HCT116 (cell line): ENCODE data around the gene MRGPRX2. TPM values are rescaled to one million over a fixed set of nuclear protein-coding genes. Genes with fewer than 3 reads are reported as not detected.

ENCODE experiments used
- ATAC-seq: fragments of 200-7000 bp; cut with Tn5 transposase; 2 replicates; pipeline ENCODE4 v1.9.1; 2020; ENCODE audit warnings: mild to moderate bottlenecking, moderate library complexity
- BruUV-seq: library from RNA; stranded (reverse); fragments of 400-500 nt; replicated peaks from 2 replicates; lab custom pipeline; 2021; lab: Mats Ljungman, UMichigan
- CTCF ChIA-PET: fragments of 300-600 bp; sonication (Branson Sonifier 250); formaldehyde crosslinking; loops from one replicate; lab custom pipeline; 2021; ENCODE audit warnings: antibody characterized with exemption; lab: Charles Lee
- POLR2A ChIA-PET: fragments of 300-600, 350-600 bp; sonication (Branson Sonifier 250); formaldehyde crosslinking; loops from one replicate; lab custom pipeline; 2021; ENCODE audit warnings: antibody characterized with exemption; lab: Charles Lee
- RAD21 ChIA-PET, 2 experiments: fragments of 300-600 bp; sonication (Branson Sonifier 250); formaldehyde crosslinking; loops; one replicate each; lab custom pipeline; 2023; ENCODE audit warnings: low total read pairs in 2 of 2; ENCODE audit not compliant: uncharacterized antibody in 2 of 2, unreplicated experiment in 2 of 2, low non-redundant PET in 1 of 2; lab: Charles Lee
- DNase-seq: peaks from one replicate; pipeline ENCODE4 v3.0.0-alpha.2; 2010; ENCODE audit warnings: low read depth, low spot score
- H2AFZ ChIP-seq: fragments of 200-600 bp; shearing (Covaris generic), sonication (generic); 2 replicates; pipeline ENCODE4 v1.6.1; 2017; ENCODE audit warnings: low read depth, mixed run types, mixed read lengths, antibody characterized with exemption, low read length; ENCODE audit not compliant: poor library complexity, severe bottlenecking
- H3K27ac ChIP-seq: 2 replicates; pipeline ENCODE4 v1.5.1; 2012; ENCODE audit warnings: low read depth, low read length
- H3K27me3 ChIP-seq: fragments of 200-600 bp; sonication (generic); 2 replicates; pipeline ENCODE4 v1.6.1; 2016; ENCODE audit warnings: mixed run types, low read length, mixed read lengths; ENCODE audit not compliant: insufficient read depth
- H3K36me3 ChIP-seq, 2 experiments: fragments of 200-500 bp in 1 of 2; fragments of 200-600 bp in 1 of 2; sonication (Bioruptor generic) in 1 of 2; sonication (generic) in 1 of 2; 2 replicates each; pipeline versions ENCODE4 v1.5.1 to v1.6.1; 2014 to 2016; ENCODE audit warnings: low read length in 2 of 2, inconsistent platforms in 1 of 2, mixed read lengths in 1 of 2, mixed run types in 1 of 2; ENCODE audit not compliant: insufficient read depth in 2 of 2, control insufficient read depth in 1 of 2
- H3K4me1 ChIP-seq, 2 experiments: fragments of 200-600 bp in 1 of 2; sonication (generic) in 1 of 2; 2 replicates each; pipeline versions ENCODE4 v1.5.1 to v1.6.1; 2012 to 2017; ENCODE audit warnings: low read length in 2 of 2, inconsistent platforms in 1 of 2, mild to moderate bottlenecking in 1 of 2, mixed read lengths in 1 of 2, mixed run types in 1 of 2, moderate library complexity in 1 of 2; ENCODE audit not compliant: insufficient read depth in 2 of 2, control insufficient read depth in 1 of 2
- H3K4me2 ChIP-seq: fragments of 200-600 bp; sonication (generic); 2 replicates; pipeline ENCODE4 v1.6.1; 2017; ENCODE audit warnings: mixed run types, low read length, mixed read lengths
- H3K4me3 ChIP-seq, 2 experiments: fragments of 200-600 bp in 1 of 2; sonication (generic) in 1 of 2; replicated peaks in 1 of 2; 2 replicates each; pipeline ENCODE4 v1.5.1; 2011 to 2016; ENCODE audit warnings: low read length in 2 of 2, control low read depth in 1 of 2, low read depth in 1 of 2, mild to moderate bottlenecking in 1 of 2, mixed read lengths in 1 of 2, mixed run types in 1 of 2
- H3K79me2 ChIP-seq: fragments of 200-600 bp; sonication (generic); 2 replicates; pipeline ENCODE4 v1.6.1; 2017; ENCODE audit warnings: mild to moderate bottlenecking, mixed run types, low read length, moderate library complexity, mixed read lengths; ENCODE audit not compliant: insufficient read depth
- H3K9ac ChIP-seq: fragments of 200-600 bp; sonication (generic); 2 replicates; pipeline ENCODE4 v1.6.1; 2016; ENCODE audit warnings: low read length, mixed read lengths
- H3K9me2 ChIP-seq: fragments of 200-600 bp; sonication (generic), shearing (Covaris generic); 2 replicates; pipeline ENCODE4 v1.6.1; 2017; ENCODE audit warnings: mixed run types, mild to moderate bottlenecking, moderate library complexity; ENCODE audit not compliant: insufficient read depth
- H3K9me3 ChIP-seq, 2 experiments: fragments of 200-500 bp in 1 of 2; fragments of 200-600 bp in 1 of 2; sonication (Bioruptor generic) in 1 of 2; sonication (generic) in 1 of 2; 2 replicates each; pipeline ENCODE4 v1.6.1; 2014 to 2017; ENCODE audit warnings: low read length in 2 of 2, mixed read lengths in 2 of 2, inconsistent platforms in 1 of 2, low read depth in 1 of 2, mild to moderate bottlenecking in 1 of 2, mixed run types in 1 of 2, moderate library complexity in 1 of 2; ENCODE audit not compliant: control insufficient read depth in 1 of 2, insufficient read depth in 1 of 2
- H4K20me1 ChIP-seq: fragments of 200-600 bp; sonication (generic), shearing (Covaris generic); 2 replicates; pipeline ENCODE4 v1.6.1; 2017; ENCODE audit warnings: mixed run types, mild to moderate bottlenecking, moderate library complexity; ENCODE audit not compliant: insufficient read depth
- CBX3 ChIP-seq: IDR thresholded peaks from 2 replicates; pipeline ENCODE4 v1.6.1; 2012; ENCODE audit warnings: low read depth
- CTCF ChIP-seq, 3 experiments: fragments of 200-600 bp in 1 of 3; sonication (generic) in 1 of 3; IDR thresholded peaks in 2 of 3; conservative IDR thresholded peaks in 1 of 3; 2 replicates each; pipeline ENCODE4 v1.5.1; 2012 to 2017; ENCODE audit warnings: low read depth in 2 of 3, low read length in 2 of 3, antibody characterized with exemption in 1 of 3, borderline replicate concordance in 1 of 3, control low read depth in 1 of 3, mild to moderate bottlenecking in 1 of 3, mixed read lengths in 1 of 3, mixed run types in 1 of 3, moderate library complexity in 1 of 3; ENCODE audit not compliant: insufficient read depth in 1 of 3
- EGR1 ChIP-seq: IDR thresholded peaks from 2 replicates; pipeline ENCODE4 v1.6.1; 2012; ENCODE audit warnings: low read depth
- EZH2phosphoT487 ChIP-seq: fragments of 200-600 bp; IDR thresholded peaks from 2 replicates; pipeline ENCODE4 v1.6.1; 2018; ENCODE audit warnings: antibody characterized with exemption, borderline replicate concordance
- MAX ChIP-seq: IDR thresholded peaks from 2 replicates; pipeline ENCODE4 v1.6.1; 2012
- POLR2A ChIP-seq: IDR thresholded peaks from 2 replicates; pipeline ENCODE4 v1.7.0; 2011; ENCODE audit warnings: borderline replicate concordance; ENCODE audit not compliant: insufficient read depth, insufficient read length; ENCODE audit errors: extremely low read depth
- REST ChIP-seq: IDR thresholded peaks from 2 replicates; pipeline ENCODE4 v1.6.1; 2012; ENCODE audit warnings: low read depth
- SIN3A ChIP-seq: IDR thresholded peaks from 2 replicates; pipeline ENCODE4 v1.6.1; 2012; ENCODE audit warnings: low read depth
- SP1 ChIP-seq: IDR thresholded peaks from 2 replicates; pipeline ENCODE4 v1.6.1; 2012; ENCODE audit warnings: low read depth
- YY1 ChIP-seq: IDR thresholded peaks from 2 replicates; pipeline ENCODE4 v1.6.1; 2011; ENCODE audit warnings: low read length, low read depth, moderate library complexity, mild to moderate bottlenecking; ENCODE audit not compliant: insufficient replicate concordance; ENCODE audit errors: extremely low read depth
- ZBTB33 ChIP-seq: IDR thresholded peaks from 2 replicates; pipeline ENCODE4 v1.6.1; 2011; ENCODE audit warnings: mild to moderate bottlenecking, low read length, moderate library complexity; ENCODE audit not compliant: insufficient replicate concordance; ENCODE audit errors: extremely low read depth
- ZFX ChIP-seq: fragments of 450-650 bp; IDR thresholded peaks from 2 replicates; pipeline ENCODE4 v1.6.1; 2017
- intact Hi-C: fragments of 100-400 bp; cut with micrococcal nuclease; formaldehyde crosslinking; loops from 2 replicates; pipeline ENCODE4 v1.10.0; 2022
- total RNA-seq: library from RNA; stranded (reverse); gene quantifications from one replicate; pipeline ENCODE4 v1.2.1, GENCODE V29; 2021; ENCODE audit not compliant: unreplicated experiment

The MRGPRX2 gene
- total RNA-seq, 1 experiment from 2014 or later: not detected

GRCh38 chr11:19092342-19092741 lies 31.8 kb upstream of the MRGPRX2 start:
- H3K4me3 ChIP-seq: no peak overlapping the region
- no peaks in the 10 kb centered on the region for H4K20me1 ChIP-seq
- DNase-seq (no peak), ATAC-seq (no peak)
- intact Hi-C loops: no loop called here
- CTCF ChIA-PET: no interaction called here
- RAD21 ChIA-PET: no interaction called here
- H3K4me2 ChIP-seq: no peak overlapping the region
- no TSS peak for BruUV-seq
- POLR2A ChIA-PET: no interaction called here
- H3K79me2 ChIP-seq: no peaks in the 10 kb centered on the region
- no peaks in the 10 kb centered on the region for H3K36me3 ChIP-seq
- peaks cover 0 to 4% of the 10 kb centered on the region in 2 experiments; a peak in 1 of 4 replicates for H3K4me1 ChIP-seq
- no peak overlapping the region for H3K27ac ChIP-seq
- H3K9me2 ChIP-seq: no peaks in the 10 kb centered on the region
- no peaks in the 10 kb centered on the region for H3K27me3 ChIP-seq
- H3K9ac ChIP-seq: no peak overlapping the region
- no peak for TF ChIP-seq ZBTB33
- TF ChIP-seq EGR1: no peak
- no peak for TF ChIP-seq YY1
- TF ChIP-seq CTCF (IDR thresholded peaks at IDR 0.05 in 2 of 3, conservative IDR thresholded peaks at IDR 0.05 in 1 of 3; ENCODE audit: borderline replicate concordance in 1 of 3, insufficient read depth in 1 of 3, low read depth in 2 of 3, low read length in 2 of 3): no peak
- TF ChIP-seq CBX3: no peak
- no peak for TF ChIP-seq EZH2phosphoT487
- no peak for TF ChIP-seq SIN3A
- TF ChIP-seq POLR2A: no peak
- TF ChIP-seq MAX: no peak
- TF ChIP-seq REST: no peak
- TF ChIP-seq SP1: no peak
- TF ChIP-seq ZFX: no peak
- no peak overlapping the region for H2AFZ ChIP-seq
- no peaks in the 10 kb centered on the region for H3K9me3 ChIP-seq
